ENCODE results near the gene HDAC2. TPM values are rescaled to one million over a fixed set of nuclear protein-coding genes. Genes with fewer than 3 reads are reported as not detected.

Gene HDAC2
- total and polyA plus RNA-seq, 12 donors, result 35.5 to 125 (median 54.3) TPM

GRCh38 chr6:113967777-113968176 is 3.2 kb downstream of the HDAC2 start:
- Histone ChIP-seq H3K9me3 (replicated peaks in 1 of 3) (no peaks in the 10 kb centered on the region), H3K27ac (no peak overlapping the region), H3K27me3 (no peaks in the 10 kb centered on the region), H3K36me3 (replicated peaks in 1 of 2) (no peaks in the 10 kb centered on the region), H3K4me1 (replicated peaks in 1 of 2) (peaks cover 19 to 46% of the 10 kb centered on the region in 2 donors), H3K4me3 (no peak overlapping the region)
- no peak for TF ChIP-seq POLR2A (IDR thresholded peaks at IDR 0.05)
- TF ChIP-seq, protein P1, sequence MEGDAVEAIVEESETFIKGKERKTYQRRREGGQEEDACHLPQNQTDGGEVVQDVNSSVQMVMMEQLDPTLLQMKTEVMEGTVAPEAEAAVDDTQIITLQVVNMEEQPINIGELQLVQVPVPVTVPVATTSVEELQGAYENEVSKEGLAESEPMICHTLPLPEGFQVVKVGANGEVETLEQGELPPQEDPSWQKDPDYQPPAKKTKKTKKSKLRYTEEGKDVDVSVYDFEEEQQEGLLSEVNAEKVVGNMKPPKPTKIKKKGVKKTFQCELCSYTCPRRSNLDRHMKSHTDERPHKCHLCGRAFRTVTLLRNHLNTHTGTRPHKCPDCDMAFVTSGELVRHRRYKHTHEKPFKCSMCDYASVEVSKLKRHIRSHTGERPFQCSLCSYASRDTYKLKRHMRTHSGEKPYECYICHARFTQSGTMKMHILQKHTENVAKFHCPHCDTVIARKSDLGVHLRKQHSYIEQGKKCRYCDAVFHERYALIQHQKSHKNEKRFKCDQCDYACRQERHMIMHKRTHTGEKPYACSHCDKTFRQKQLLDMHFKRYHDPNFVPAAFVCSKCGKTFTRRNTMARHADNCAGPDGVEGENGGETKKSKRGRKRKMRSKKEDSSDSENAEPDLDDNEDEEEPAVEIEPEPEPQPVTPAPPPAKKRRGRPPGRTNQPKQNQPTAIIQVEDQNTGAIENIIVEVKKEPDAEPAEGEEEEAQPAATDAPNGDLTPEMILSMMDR (IDR thresholded peaks at IDR 0.05), result no peak
- whole genome bisulfite sequencing, 4 donors, result 48 to 61% (median 51%) methylated on average over 3 of the region's 3 CpGs
- intact Hi-C loops (cut with DNase I), result no loop called here
- no peak for DNase-seq

GRCh38 chr6:113960795-113961194 is 10.2 kb downstream of the HDAC2 start:
- peaks cover 15 to 34% of the 10 kb centered on the region in 2 donors for H3K4me1 ChIP-seq (replicated peaks in 1 of 2)
- no peak for DNase-seq
- H3K27ac ChIP-seq, result no peak overlapping the region
- H3K36me3 ChIP-seq (replicated peaks in 1 of 2), result no peaks in the 10 kb centered on the region
- WGBS, 4 donors, result 58 to 70% (median 61%) methylated on average over 2 of the region's 2 CpGs
- no peak overlapping the region for H3K4me3 ChIP-seq
- TF ChIP-seq, protein P1 (IDR thresholded peaks at IDR 0.05), result no peak
- TF ChIP-seq POLR2A (IDR thresholded peaks at IDR 0.05), result no peak
- H3K27me3 ChIP-seq, result no peaks in the 10 kb centered on the region
- intact Hi-C loops (cut with DNase I), result no loop called here
- H3K9me3 ChIP-seq (replicated peaks in 1 of 3), result no peaks in the 10 kb centered on the region

GRCh38 chr6:113959235-113959634 is 11.7 kb downstream of the HDAC2 start:
- H3K27ac ChIP-seq, result no peak overlapping the region
- no peak for DNase-seq
- no peak overlapping the region for H3K4me3 ChIP-seq
- H3K36me3 ChIP-seq (replicated peaks in 1 of 2), result peaks cover 0 to 5% of the 10 kb centered on the region in 2 donors
- H3K9me3 ChIP-seq (replicated peaks in 1 of 3), result no peaks in the 10 kb centered on the region
- WGBS, 4 donors, result 81 to 87% (median 83%) methylated on average over 1 of the region's 1 CpG
- intact Hi-C loops (cut with DNase I), result no loop called here
- TF ChIP-seq POLR2A (IDR thresholded peaks at IDR 0.05), result no peak
- TF ChIP-seq, protein P1 (IDR thresholded peaks at IDR 0.05), result no peak
- H3K27me3 ChIP-seq, result no peaks in the 10 kb centered on the region
- peaks cover 14 to 30% of the 10 kb centered on the region in 2 donors for H3K4me1 ChIP-seq (replicated peaks in 1 of 2)

GRCh38 chr6:113954653-113955052 is 16.3 kb downstream of the HDAC2 start:
- Histone ChIP-seq H3K4me3 (no peak overlapping the region), H3K36me3 (replicated peaks in 1 of 2) (peaks cover 0 to 12% of the 10 kb centered on the region in 2 donors), H3K4me1 (replicated peaks in 1 of 2) (peaks cover 0 to 2% of the 10 kb centered on the region in 2 donors), H3K9me3 (replicated peaks in 1 of 3) (no peaks in the 10 kb centered on the region), H3K27me3 (no peaks in the 10 kb centered on the region), H3K27ac (no peak overlapping the region)
- intact Hi-C loops (cut with DNase I), result no loop called here
- DNase-seq, result no peak
- 79 to 95% (median 85%) methylated on average over 1 of the region's 1 CpG for WGBS, 4 donors
- TF ChIP-seq, protein P1 (IDR thresholded peaks at IDR 0.05), result no peak
- no peak for TF ChIP-seq POLR2A (IDR thresholded peaks at IDR 0.05)

All from adrenal gland (tissue), 12 donors.